GM19467 (cell line): ENCODE data around the gene SUN1.

Source experiments
- ATAC-seq: cut with Tn5 transposase; IDR thresholded peaks from one replicate; pipeline ENCODE4 v1.9.1; 2021; ENCODE audit warnings: mild to moderate bottlenecking, moderate library complexity; ENCODE audit not compliant: unreplicated experiment

The SUN1 gene

GRCh38 chr7:901388-902154, 69.3 kb downstream of the SUN1 start:
- no peak for ATAC-seq

DNA sequence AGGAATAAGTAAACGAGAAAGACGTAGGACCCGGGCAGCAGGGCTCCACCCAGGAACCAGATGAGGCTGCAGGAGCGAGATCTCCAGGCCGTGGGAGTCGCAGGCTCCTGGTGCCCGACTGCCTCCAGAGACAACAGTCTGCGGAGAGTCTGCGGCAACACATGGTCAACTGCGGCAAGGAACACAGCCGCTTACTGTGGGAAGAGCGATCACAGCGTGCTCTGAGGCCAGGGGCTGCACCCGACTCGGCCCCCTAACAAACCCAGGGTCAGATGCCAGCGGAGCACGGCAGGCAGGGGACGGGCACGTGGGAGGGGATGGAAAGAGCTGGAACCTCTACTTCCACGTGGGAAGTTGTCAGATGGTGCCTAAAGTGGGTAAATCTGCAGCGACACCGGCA, 70.7 kb downstream of the SUN1 start:
- ATAC-seq: no peak

GRCh38 chr7:903921-904755, 71.9 kb downstream of the SUN1 start:
- ATAC-seq: no peak

DNA sequence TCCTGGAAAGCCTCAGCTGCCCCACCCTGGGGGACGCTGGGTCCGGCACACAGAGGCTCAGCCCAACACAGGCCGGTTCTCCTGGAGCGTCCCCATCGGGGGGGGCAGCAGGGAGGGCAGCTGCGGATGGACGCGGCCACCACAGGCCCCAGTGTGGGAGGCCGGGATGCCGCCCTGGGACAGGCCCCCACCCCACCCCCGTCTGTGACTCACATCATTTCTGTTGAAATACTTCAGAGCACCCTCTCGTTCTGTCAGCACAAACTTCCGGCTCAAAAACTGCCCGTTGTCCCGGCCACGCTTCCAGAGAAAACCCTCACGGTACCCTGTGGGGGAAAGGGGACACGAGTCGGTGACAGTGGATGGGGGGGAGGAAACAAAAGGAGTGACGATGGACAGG, 72.6 kb downstream of the SUN1 start:
- ATAC-seq: no peak

DNA sequence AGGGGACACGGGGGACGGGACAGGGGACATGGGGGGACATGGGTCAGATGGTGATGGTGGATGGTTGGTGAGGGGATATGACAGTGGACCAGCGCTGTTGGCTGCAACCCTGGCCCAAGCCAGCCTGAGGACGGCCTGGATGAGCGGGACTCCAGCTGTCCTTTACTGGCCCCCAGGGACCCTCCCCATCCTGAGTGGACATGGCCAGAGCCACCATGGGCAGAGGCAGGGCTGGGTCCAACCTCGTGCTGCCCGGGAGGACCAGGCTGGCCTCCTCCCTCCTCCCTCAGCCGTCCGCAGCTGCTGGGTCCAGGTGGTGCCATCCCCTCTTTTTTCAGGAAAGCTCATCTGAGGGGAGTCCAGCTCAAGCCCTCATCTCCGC, 74.5 kb downstream of the SUN1 start:
- ATAC-seq: no peak

- ATAC-seq: no peak
These were observed 75.1 kb downstream of the SUN1 start for GRCh38 chr7:907158-907980.

DNA sequence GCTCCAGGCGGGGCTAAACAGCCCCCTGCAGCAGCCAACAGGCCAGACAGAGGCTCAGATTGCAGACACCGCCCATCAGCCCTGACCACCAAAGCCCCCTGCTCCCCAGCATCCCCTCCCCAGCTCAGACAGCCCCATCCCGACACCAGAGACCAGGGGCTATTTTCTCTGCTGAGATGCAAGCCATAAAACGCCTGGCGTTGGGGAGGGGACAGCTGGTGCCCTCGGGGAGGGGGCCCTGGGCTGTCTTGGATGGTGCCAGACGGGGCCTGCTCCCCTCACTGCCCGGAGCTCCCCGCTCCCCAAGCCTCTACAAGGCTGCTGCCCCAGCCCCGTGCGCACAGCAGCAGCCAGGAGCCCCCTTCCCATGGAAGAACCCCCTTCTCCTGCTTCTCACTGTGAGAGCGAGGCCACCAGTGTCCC, 75.9 kb downstream of the SUN1 start:
- ATAC-seq: no peak

DNA sequence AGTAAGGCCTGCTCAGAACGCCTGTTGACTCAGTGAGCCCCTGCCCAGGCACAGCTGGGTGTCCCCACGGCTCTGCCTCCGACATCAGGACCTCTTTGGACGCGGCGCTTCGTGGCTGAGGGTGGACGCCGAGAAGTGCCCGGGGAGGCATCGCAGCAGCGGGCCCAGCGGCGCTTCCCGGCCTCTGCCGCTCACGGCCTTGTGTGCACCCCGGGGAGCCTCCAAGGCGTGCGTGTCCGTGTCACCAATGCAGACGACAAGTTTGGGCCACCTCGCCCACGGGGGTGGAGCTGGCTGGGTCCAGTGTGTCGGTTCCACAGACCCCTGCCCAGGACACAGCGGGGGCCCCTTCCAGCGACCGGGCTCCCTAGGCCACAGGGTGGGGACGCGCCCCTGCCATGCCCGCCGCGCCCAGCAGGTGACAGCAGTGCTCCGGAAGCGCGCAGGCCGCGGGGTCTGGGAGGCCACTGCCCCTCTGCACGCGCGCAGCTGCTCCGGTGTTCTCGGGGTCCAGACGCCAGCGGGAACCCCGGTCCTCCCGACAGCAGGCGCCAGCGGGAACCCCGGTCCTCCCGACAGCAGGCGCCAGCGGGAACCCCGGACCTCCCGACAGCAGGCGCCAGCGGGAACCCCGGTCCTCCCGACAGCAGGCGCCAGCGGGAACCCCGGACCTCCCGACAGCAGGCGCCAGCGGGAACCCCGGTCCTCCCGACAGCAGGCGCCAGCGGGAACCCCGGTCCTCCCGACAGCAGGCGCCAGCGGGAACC, 76.5 kb downstream of the SUN1 start:
- ATAC-seq: peak; percentile 58

GRCh38 chr7:909358-910329, 77.4 kb downstream of the SUN1 start:
- no peak for ATAC-seq

GRCh38 chr7:910441-910861, 78.2 kb downstream of the SUN1 start:
- no peak for ATAC-seq

GRCh38 chr7:910931-911431, 78.7 kb downstream of the SUN1 start:
- ATAC-seq: no peak

DNA sequence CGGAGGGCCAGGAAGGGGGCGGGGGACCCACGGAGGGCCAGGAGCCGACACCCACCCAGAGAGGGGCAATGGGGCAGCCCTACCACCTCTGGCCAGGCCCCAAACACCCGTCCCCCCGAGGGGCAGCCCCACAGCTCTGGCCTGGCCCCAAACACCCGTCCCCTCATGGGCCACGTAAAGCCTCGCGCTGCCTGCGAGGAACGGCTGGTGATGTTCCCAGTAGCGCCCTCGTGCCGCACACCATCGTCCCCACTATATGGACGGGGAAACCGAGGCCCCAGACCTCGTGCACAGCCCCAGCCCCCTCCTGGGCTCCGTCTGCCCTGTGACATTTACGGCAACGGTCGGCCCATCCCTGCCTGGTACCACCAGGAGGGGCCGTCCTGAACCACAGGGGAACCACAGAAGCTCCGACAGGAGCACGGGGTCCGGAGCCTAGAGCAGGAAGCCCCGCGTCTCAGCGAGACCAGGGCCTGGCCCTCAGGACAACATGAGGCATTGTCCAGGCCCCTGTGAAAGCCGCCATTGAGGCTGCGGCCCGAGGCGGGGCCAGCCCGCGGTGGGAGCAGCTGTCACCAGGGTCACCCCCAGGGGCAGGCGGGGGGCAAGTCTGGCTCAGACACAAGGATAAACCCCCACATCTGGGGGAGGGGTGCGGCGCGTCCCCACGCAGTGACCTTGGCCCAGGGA, 79.7 kb downstream of the SUN1 start:
- ATAC-seq: no peak

GRCh38 chr7:913736-914520, 81.7 kb downstream of the SUN1 start:
- ATAC-seq: no peak

DNA sequence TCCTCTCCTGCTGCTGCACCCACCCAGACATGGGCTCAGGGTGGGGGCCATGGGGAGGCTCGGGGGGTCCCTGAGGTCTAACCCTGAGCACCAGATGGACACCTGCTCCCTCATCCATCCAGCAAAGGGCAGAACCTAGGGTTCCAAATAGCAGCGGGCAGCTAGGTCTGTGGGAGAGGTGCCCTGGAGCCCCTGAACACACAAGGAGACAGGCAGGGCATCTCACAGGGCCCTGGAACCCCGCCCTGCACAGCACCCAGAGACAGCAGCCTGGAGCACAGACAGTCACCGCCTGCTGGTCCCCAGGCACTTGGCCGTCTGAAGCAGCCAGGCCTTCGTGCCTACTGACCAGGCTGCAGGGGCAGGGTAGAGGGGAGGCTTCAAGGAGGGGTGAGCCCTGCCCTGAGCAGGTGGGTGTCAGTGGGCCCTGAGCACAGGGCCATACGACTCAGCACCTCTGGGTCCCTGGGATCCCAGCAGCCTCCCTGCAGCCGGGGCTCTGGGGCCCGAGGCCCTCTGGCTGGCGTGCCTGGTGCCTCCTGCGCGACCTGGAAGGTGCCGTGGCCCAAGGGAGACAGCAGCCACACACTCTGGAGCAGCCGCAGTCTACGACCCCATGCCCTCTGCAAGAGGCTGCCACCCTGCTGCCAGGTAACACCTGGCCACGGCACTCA, 82.4 kb downstream of the SUN1 start:
- no peak for ATAC-seq

GRCh38 chr7:915291-916218, 83.3 kb downstream of the SUN1 start:
- ATAC-seq: no peak

DNA sequence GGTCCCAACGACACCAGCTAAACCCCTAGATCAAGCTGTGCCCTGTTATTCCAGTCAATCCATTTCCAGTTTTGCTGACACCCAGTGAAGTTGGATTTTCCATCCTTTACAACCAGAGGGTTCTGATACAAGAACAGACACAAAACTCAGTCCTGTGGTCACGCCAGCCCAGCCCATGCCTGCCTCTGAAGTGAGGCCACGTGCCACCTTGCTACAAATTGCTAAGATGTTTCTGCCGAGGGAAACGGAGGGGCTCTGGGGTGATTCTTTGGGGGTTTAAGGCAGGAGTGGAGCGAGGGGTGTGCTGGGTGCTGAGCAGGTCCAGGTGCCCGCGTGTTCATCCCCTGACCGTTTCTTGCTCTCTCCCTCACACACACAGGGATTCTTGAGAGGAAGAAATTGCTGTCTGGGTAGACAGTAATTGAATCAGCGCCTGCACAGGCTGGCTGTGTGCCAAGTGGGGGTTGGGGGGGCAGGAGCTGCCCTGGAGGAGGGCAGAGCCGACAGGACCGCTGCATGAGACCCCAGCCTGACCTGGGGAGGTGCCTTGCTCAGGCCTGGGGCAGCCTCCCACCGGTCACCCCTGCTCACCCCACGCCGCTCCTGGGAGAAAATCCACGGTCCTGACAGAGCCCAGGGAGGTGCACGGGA, 84.1 kb downstream of the SUN1 start:
- ATAC-seq: no peak
